CD14-positive monocyte (primary cell): ENCODE data around the gene NFE2L2. TPM values are rescaled to one million over a fixed set of nuclear protein-coding genes. Genes with fewer than 3 reads are reported as not detected.
A peak's percentile ranks its signal among the peaks of the same experiment; 100 is the strongest.

Experiments
- DNase-seq, 3 donors: peaks; one replicate each; pipeline ENCODE4 v3.0.0-alpha.2; 2011 to 2022
- H2AFZ ChIP-seq: 2 replicates; pipeline ENCODE4 v1.6.0; 2012; ENCODE audit warnings: mild to moderate bottlenecking, low read depth, low read length, inconsistent platforms; ENCODE audit not compliant: insufficient read depth, poor library complexity, severe bottlenecking
- H3K27ac ChIP-seq, 2 donors: 1 replicate in 1 of 2; 2 replicates in 1 of 2; pipeline ENCODE4 v1.5.1; 2012 to 2013; ENCODE audit warnings: low read length in 2 of 2, control low read depth in 1 of 2, inconsistent platforms in 1 of 2, low read depth in 1 of 2, mild to moderate bottlenecking in 1 of 2
- H3K27me3 ChIP-seq, 2 donors: one replicate each; pipeline versions ENCODE4 v1.6.0 to v1.6.1; 2011 to 2013; ENCODE audit warnings: low read length in 2 of 2; ENCODE audit not compliant: control insufficient read depth in 2 of 2, insufficient read depth in 2 of 2
- H3K36me3 ChIP-seq, 2 donors: replicated peaks in 1 of 2; 1 replicate in 1 of 2; 2 replicates in 1 of 2; pipeline versions ENCODE4 v1.5.1 to v1.6.1; 2012 to 2013; ENCODE audit warnings: low read length in 2 of 2, control low read depth in 1 of 2, inconsistent platforms in 1 of 2, mild to moderate bottlenecking in 1 of 2; ENCODE audit not compliant: insufficient read depth in 2 of 2, control insufficient read depth in 1 of 2
- H3K4me1 ChIP-seq, 2 donors: 1 replicate in 1 of 2; 2 replicates in 1 of 2; pipeline versions ENCODE4 v1.5.1 to v1.6.1; 2012 to 2013; ENCODE audit warnings: low read length in 2 of 2, control low read depth in 1 of 2, inconsistent platforms in 1 of 2, mild to moderate bottlenecking in 1 of 2, moderate library complexity in 1 of 2; ENCODE audit not compliant: insufficient read depth in 2 of 2, control insufficient read depth in 1 of 2
- H3K4me2 ChIP-seq: replicated peaks from 2 replicates; pipeline ENCODE3; 2012; ENCODE audit warnings: low read length, moderate library complexity, mild to moderate bottlenecking; ENCODE audit not compliant: poor library complexity, severe bottlenecking; ENCODE audit errors: extremely low read depth
- H3K4me3 ChIP-seq, 3 experiments: fragments of 200-600 bp in 1 of 3; sonication (generic) in 1 of 3; replicated peaks in 1 of 3; 1 replicate in 2 of 3; 2 replicates in 1 of 3; pipeline ENCODE4 v1.5.1; 2011 to 2013; ENCODE audit warnings: low read length in 3 of 3, mild to moderate bottlenecking in 3 of 3, control low read depth in 2 of 3, low read depth in 2 of 3, inconsistent platforms in 1 of 3, moderate library complexity in 1 of 3
- H3K79me2 ChIP-seq: 2 replicates; pipeline ENCODE4 v1.6.0; 2012; ENCODE audit warnings: mild to moderate bottlenecking, control low read depth, inconsistent platforms, low read length, moderate library complexity; ENCODE audit not compliant: insufficient read depth
- H3K9ac ChIP-seq: 2 replicates; pipeline ENCODE4 v1.6.0; 2017; ENCODE audit warnings: low read length, mild to moderate bottlenecking; ENCODE audit not compliant: insufficient read depth, poor library complexity, severe bottlenecking
- H3K9me3 ChIP-seq, 2 donors: replicated peaks in 1 of 2; 1 replicate in 1 of 2; 2 replicates in 1 of 2; pipeline versions ENCODE4 v1.5.1 to v1.6.1; 2012 to 2013; ENCODE audit warnings: low read length in 2 of 2, control low read depth in 1 of 2; ENCODE audit not compliant: control insufficient read depth in 1 of 2, insufficient read depth in 1 of 2
- H4K20me1 ChIP-seq: 2 replicates; pipeline ENCODE4 v1.6.0; 2012; ENCODE audit warnings: mild to moderate bottlenecking, low read length, control low read depth, moderate library complexity; ENCODE audit not compliant: insufficient read depth
- H3K27ac Mint-ChIP-seq, 7 donors: one replicate each; pipeline ENCODE4 v1.8.0; 2020; ENCODE audit warnings: mild to moderate bottlenecking in 7 of 7, mixed read lengths in 7 of 7, moderate library complexity in 6 of 7, inconsistent platforms in 2 of 7
- H3K27me3 Mint-ChIP-seq, 3 donors: one replicate each; pipeline ENCODE4 v1.8.0; 2021 to 2022; ENCODE audit warnings: low read depth in 3 of 3, mild to moderate bottlenecking in 3 of 3, mixed read lengths in 3 of 3, moderate library complexity in 3 of 3, inconsistent platforms in 1 of 3
- H3K36me3 Mint-ChIP-seq, 2 donors: one replicate each; pipeline ENCODE4 v1.8.0; 2020; ENCODE audit warnings: mixed read lengths in 2 of 2, inconsistent platforms in 1 of 2, mild to moderate bottlenecking in 1 of 2
- H3K4me1 Mint-ChIP-seq: one replicate; pipeline ENCODE4 v1.8.0; 2020; ENCODE audit warnings: mild to moderate bottlenecking, mixed read lengths
- H3K4me3 Mint-ChIP-seq, 2 donors: one replicate each; pipeline ENCODE4 v1.8.0; 2020; ENCODE audit warnings: mild to moderate bottlenecking in 2 of 2, mixed read lengths in 2 of 2, moderate library complexity in 1 of 2
- H3K9me3 Mint-ChIP-seq, 7 donors: one replicate each; pipeline ENCODE4 v1.8.0; 2020 to 2022; ENCODE audit warnings: mixed read lengths in 7 of 7, mild to moderate bottlenecking in 6 of 7, moderate library complexity in 6 of 7, inconsistent platforms in 2 of 7
- WGBS: methylation state at CpG from one replicate; pipeline ENCODE4 v1.1.5; 2013; ENCODE audit warnings: missing lambda C conversion rate; ENCODE audit not compliant: insufficient coverage; 5-methylcytosine and 5-hydroxymethylcytosine counted together
- intact Hi-C, 2 donors: fragments of 100-400 bp; cut with micrococcal nuclease; formaldehyde crosslinking; loops; one replicate each; pipeline versions ENCODE4 v1.15.0 to v1.15.1; 2023
- polyA plus RNA-seq, 3 donors: library from polyadenylated mRNA; depleted of rRNA in 1 of 3; unstranded in 2 of 3; stranded (reverse) in 1 of 3; fragments of 300-500 nt in 2 of 3; fragments of >200 nt in 1 of 3; fragmentation: Illumina TruSeq in 2 of 3; gene quantifications; 1 replicate in 2 of 3; 2 replicates in 1 of 3; pipeline ENCODE4 v1.2.3, GENCODE V29; 2012 to 2021
- TF ChIP-seq, protein P1 (sequence below): fragments of 200-600 bp; IDR thresholded peaks from one replicate; pipeline ENCODE4 v1.8.0; 2022; ENCODE audit warnings: antibody characterized with exemption, mild to moderate bottlenecking

NFE2L2 gene
- polyA plus RNA-seq, 3 donors: 38.7 to 51.6 (median 46.6) TPM

DNA sequence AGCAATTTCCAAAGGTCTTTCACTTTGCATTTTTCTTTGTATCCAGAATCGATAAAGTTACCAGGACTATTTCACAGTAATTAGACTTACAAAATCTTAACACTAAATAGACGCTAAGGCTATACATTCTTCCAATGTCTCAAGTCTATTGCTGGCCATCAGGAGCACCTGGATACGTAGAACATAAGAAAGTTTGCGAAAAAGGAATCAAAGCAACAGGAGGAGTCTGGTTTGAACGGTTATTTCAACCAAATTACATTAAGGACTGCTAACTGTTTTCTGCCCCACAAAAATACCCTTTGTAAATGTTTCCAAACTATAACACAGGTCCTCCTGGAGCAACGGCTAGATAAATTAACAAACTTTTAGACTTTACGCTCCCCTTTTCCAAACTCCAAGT is 53.4 kb downstream of the NFE2L2 start:
- Histone ChIP-seq H3K9me3 (no peaks in the 10 kb centered on the region), H3K4me2 (peak overlapping the region; percentile 67), H4K20me1 (peaks cover 30% of the 10 kb centered on the region), H3K4me1 (peaks cover 22 to 28% of the 10 kb centered on the region in 2 donors), H3K79me2 (peaks cover 46% of the 10 kb centered on the region), H3K9ac (peak overlapping the region; percentile 98), H3K27me3 (no peaks in the 10 kb centered on the region), H3K27ac (peak overlapping the region; percentile 99 to 100), H2AFZ (peak overlapping the region; percentile 8), H3K4me3 (peak overlapping the region in 1 of 3 experiments; percentile 96), H3K36me3 (peaks cover 9 to 16% of the 10 kb centered on the region in 2 donors)
- H3K36me3 Mint-ChIP-seq: peaks cover 18 to 21% of the 10 kb centered on the region in 2 donors
- WGBS: 73% methylated on average over 2 of the region's 7 CpGs
- H3K9me3 Mint-ChIP-seq: peaks cover 0 to 3% (median 0%) of the 10 kb centered on the region in 7 donors
- H3K27me3 Mint-ChIP-seq: no peaks in the 10 kb centered on the region
- DNase-seq: no peak
- peak overlapping the region; percentile 88 to 94 for H3K4me3 Mint-ChIP-seq
- intact Hi-C loops: loop anchor here in 1 of 2 donors (5.0 kb wide), 1 partner anchor 44 kb away; no protein-coding TSS in a partner anchor
- H3K27ac Mint-ChIP-seq: peak overlapping the region; percentile 99 to 100 (median 100)
- TF ChIP-seq, protein P1, sequence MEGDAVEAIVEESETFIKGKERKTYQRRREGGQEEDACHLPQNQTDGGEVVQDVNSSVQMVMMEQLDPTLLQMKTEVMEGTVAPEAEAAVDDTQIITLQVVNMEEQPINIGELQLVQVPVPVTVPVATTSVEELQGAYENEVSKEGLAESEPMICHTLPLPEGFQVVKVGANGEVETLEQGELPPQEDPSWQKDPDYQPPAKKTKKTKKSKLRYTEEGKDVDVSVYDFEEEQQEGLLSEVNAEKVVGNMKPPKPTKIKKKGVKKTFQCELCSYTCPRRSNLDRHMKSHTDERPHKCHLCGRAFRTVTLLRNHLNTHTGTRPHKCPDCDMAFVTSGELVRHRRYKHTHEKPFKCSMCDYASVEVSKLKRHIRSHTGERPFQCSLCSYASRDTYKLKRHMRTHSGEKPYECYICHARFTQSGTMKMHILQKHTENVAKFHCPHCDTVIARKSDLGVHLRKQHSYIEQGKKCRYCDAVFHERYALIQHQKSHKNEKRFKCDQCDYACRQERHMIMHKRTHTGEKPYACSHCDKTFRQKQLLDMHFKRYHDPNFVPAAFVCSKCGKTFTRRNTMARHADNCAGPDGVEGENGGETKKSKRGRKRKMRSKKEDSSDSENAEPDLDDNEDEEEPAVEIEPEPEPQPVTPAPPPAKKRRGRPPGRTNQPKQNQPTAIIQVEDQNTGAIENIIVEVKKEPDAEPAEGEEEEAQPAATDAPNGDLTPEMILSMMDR: no peak
- H3K4me1 Mint-ChIP-seq: peaks cover 36% of the 10 kb centered on the region

DNA sequence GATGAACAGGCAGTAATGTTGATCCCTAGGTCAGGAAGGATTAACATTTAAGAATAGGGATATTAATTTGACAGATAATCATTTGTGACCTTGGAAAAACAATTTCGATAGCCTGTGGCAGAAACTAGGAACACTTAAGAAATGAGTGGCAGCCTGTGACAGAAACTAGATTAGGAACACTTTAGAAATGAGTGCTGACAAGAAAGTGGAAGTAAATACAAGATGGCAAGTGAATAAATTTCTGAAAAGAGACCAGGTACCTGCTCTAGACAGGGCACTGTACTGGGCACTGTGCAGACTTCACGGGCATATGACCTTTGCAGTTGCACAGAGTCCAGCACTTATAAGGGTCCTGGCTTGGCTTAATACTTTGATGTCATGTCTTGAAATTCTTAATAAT is 57.4 kb downstream of the NFE2L2 start:
- Histone ChIP-seq H3K27ac (no peak overlapping the region), H3K4me3 (no peak overlapping the region), H3K27me3 (no peaks in the 10 kb centered on the region), H2AFZ (no peak overlapping the region), H4K20me1 (no peaks in the 10 kb centered on the region), H3K36me3 (no peaks in the 10 kb centered on the region), H3K4me2 (no peak overlapping the region), H3K9me3 (no peaks in the 10 kb centered on the region), H3K9ac (no peak overlapping the region), H3K4me1 (peaks cover 9 to 14% of the 10 kb centered on the region in 2 donors), H3K79me2 (peaks cover 13% of the 10 kb centered on the region)
- H3K27me3 Mint-ChIP-seq: no peaks in the 10 kb centered on the region
- intact Hi-C loops: loop anchor here in 1 of 2 donors (5.0 kb wide), 1 partner anchor 35 kb away; no protein-coding TSS in a partner anchor
- TF ChIP-seq, protein P1: no peak
- H3K4me1 Mint-ChIP-seq: peaks cover 13% of the 10 kb centered on the region
- H3K4me3 Mint-ChIP-seq: no peak overlapping the region
- DNase-seq: no peak
- WGBS: 100% methylated on average over 2 of the region's 2 CpGs
- H3K27ac Mint-ChIP-seq: peak overlapping the region in 1 of 7 donors; percentile 53
- H3K9me3 Mint-ChIP-seq: no peaks in the 10 kb centered on the region
- H3K36me3 Mint-ChIP-seq: no peaks in the 10 kb centered on the region
